OCI-LY3 (cell line): ENCODE data around the gene MTUS2.

Source experiments
- H2AFZ ChIP-seq: fragments of 200-600, 300-600 bp; shearing (Covaris generic); 2 replicates; pipeline ENCODE4 v1.6.0; 2014; ENCODE audit warnings: antibody characterized with exemption, low read depth, low read length
- H3K27ac ChIP-seq: fragments of 200-600, 300-600 bp; sonication (generic); 2 replicates; pipeline ENCODE4 v1.5.1; 2014; ENCODE audit warnings: mild to moderate bottlenecking, low read length, moderate library complexity, mixed read lengths
- H3K27me3 ChIP-seq: fragments of 200-600, 300-600 bp; sonication (generic); 2 replicates; pipeline ENCODE4 v1.6.1; 2014; ENCODE audit warnings: low read depth, low read length, mixed read lengths
- H3K36me3 ChIP-seq: fragments of 200-600, 300-600 bp; sonication (generic); replicated peaks from 2 replicates; pipeline ENCODE3; 2014; ENCODE audit warnings: low read depth, low read length, mixed read lengths
- H3K4me1 ChIP-seq: fragments of 300-600, 200-600 bp; sonication (generic); 2 replicates; pipeline ENCODE4 v1.6.1; 2014; ENCODE audit warnings: low read length, mixed read lengths
- H3K4me2 ChIP-seq: fragments of 200-600, 300-600 bp; sonication (generic); 2 replicates; pipeline ENCODE4 v1.6.1; 2014; ENCODE audit warnings: low read length, mixed read lengths
- H3K4me3 ChIP-seq: fragments of 300-600, 200-600 bp; sonication (generic); 2 replicates; pipeline ENCODE4 v1.5.1; 2014; ENCODE audit warnings: antibody characterized with exemption, mild to moderate bottlenecking, low read length, moderate library complexity
- H3K79me2 ChIP-seq: fragments of 300-600, 200-600 bp; shearing (Covaris generic); 2 replicates; pipeline ENCODE4 v1.6.1; 2014; ENCODE audit warnings: mild to moderate bottlenecking, low read length, mixed read lengths
- H3K9ac ChIP-seq: fragments of 300-600, 200-600 bp; shearing (Covaris generic); 2 replicates; pipeline ENCODE4 v1.6.0; 2014; ENCODE audit warnings: mild to moderate bottlenecking, low read length, moderate library complexity
- H3K9me3 ChIP-seq: fragments of 200-600, 300-600 bp; shearing (Covaris generic); 2 replicates; pipeline ENCODE4 v1.6.1; 2014; ENCODE audit warnings: low read length, mixed read lengths; ENCODE audit not compliant: insufficient read depth
- H4K20me1 ChIP-seq: fragments of 200-600, 300-600 bp; sonication (generic); 2 replicates; pipeline ENCODE4 v1.6.1; 2016; ENCODE audit warnings: low read length, mixed read lengths; ENCODE audit not compliant: insufficient read depth
- CTCF ChIP-seq: fragments of 200-600, 300-600 bp; sonication (generic); IDR thresholded peaks from 2 replicates; pipeline ENCODE4 v1.5.1; 2014; ENCODE audit warnings: antibody characterized with exemption, low read length, low read depth
- EZH2phosphoT487 ChIP-seq: fragments of 200-600 bp; shearing (Covaris generic); IDR thresholded peaks from 2 replicates; pipeline ENCODE4 v1.6.1; 2018; ENCODE audit warnings: antibody characterized with exemption, mixed run types, low read depth

MTUS2 gene

GRCh38 chr13:29319451-29319850 is 499.3 kb downstream of the MTUS2 start:
- H2AFZ ChIP-seq = no peak overlapping the region
- H3K9ac ChIP-seq = no peak overlapping the region
- no peak overlapping the region for H3K4me2 ChIP-seq
- H3K9me3 ChIP-seq = no peaks in the 10 kb centered on the region
- no peaks in the 10 kb centered on the region for H3K27me3 ChIP-seq
- no peaks in the 10 kb centered on the region for H4K20me1 ChIP-seq
- no peak overlapping the region for H3K27ac ChIP-seq
- no peaks in the 10 kb centered on the region for H3K79me2 ChIP-seq
- peaks cover 31% of the 10 kb centered on the region for H3K4me1 ChIP-seq
- no peak overlapping the region for H3K4me3 ChIP-seq
- no peak for TF ChIP-seq EZH2phosphoT487
- no peak for TF ChIP-seq CTCF
- no peaks in the 10 kb centered on the region for H3K36me3 ChIP-seq

GRCh38 chr13:29323954-29324353 is 503.8 kb downstream of the MTUS2 start:
- H3K9me3 ChIP-seq = no peaks in the 10 kb centered on the region
- H3K27me3 ChIP-seq = no peaks in the 10 kb centered on the region

GRCh38 chr13:29324601-29325000 is 504.5 kb downstream of the MTUS2 start:
- no peak overlapping the region for H3K4me3 ChIP-seq

More at GRCh38 chr13:29323954-29324353, 503.8 kb downstream of the MTUS2 start:
- Histone ChIP-seq H3K27ac (no peak overlapping the region), H2AFZ (no peak overlapping the region), H3K9ac (no peak overlapping the region), H3K4me2 (no peak overlapping the region), H3K4me3 (no peak overlapping the region), H3K36me3 (no peaks in the 10 kb centered on the region), H3K79me2 (no peaks in the 10 kb centered on the region), H3K4me1 (no peaks in the 10 kb centered on the region), H4K20me1 (no peaks in the 10 kb centered on the region)
- TF ChIP-seq EZH2phosphoT487 (no peak), CTCF (no peak)

GRCh38 chr13:29328501-29328900 is 508.4 kb downstream of the MTUS2 start:
- Histone ChIP-seq H3K4me2 (no peak overlapping the region), H4K20me1 (no peaks in the 10 kb centered on the region), H2AFZ (no peak overlapping the region), H3K27me3 (no peaks in the 10 kb centered on the region), H3K79me2 (no peaks in the 10 kb centered on the region), H3K4me3 (no peak overlapping the region), H3K9ac (no peak overlapping the region), H3K9me3 (no peaks in the 10 kb centered on the region), H3K36me3 (no peaks in the 10 kb centered on the region), H3K27ac (no peak overlapping the region), H3K4me1 (no peaks in the 10 kb centered on the region)
- TF ChIP-seq EZH2phosphoT487 = no peak
- TF ChIP-seq CTCF = no peak

More at GRCh38 chr13:29324601-29325000, 504.5 kb downstream of the MTUS2 start:
- Histone ChIP-seq H2AFZ (no peak overlapping the region), H3K36me3 (no peaks in the 10 kb centered on the region), H3K9me3 (no peaks in the 10 kb centered on the region), H3K4me1 (no peaks in the 10 kb centered on the region), H3K27ac (no peak overlapping the region), H4K20me1 (no peaks in the 10 kb centered on the region), H3K9ac (no peak overlapping the region), H3K4me2 (no peak overlapping the region), H3K79me2 (no peaks in the 10 kb centered on the region), H3K27me3 (no peaks in the 10 kb centered on the region)
- TF ChIP-seq EZH2phosphoT487 (no peak), CTCF (no peak)
